Epithelial cell of esophagus (primary cell): Measurements from ENCODE around the gene RIN3.
"Not testable (repeated sequence)": the region's sequence is repeated elsewhere in the genome, so short reads cannot be mapped to it uniquely, and the experiment has no call there.

ENCODE experiments used
- DNase-seq: peaks from one replicate; pipeline ENCODE4 v3.0.0; 2010; ENCODE audit warnings: low read depth
- H3K4me3 ChIP-seq: 2 replicates; pipeline ENCODE4 v1.5.1; 2011; ENCODE audit warnings: mild to moderate bottlenecking, low read length, control low read depth
- CTCF ChIP-seq: IDR thresholded peaks from 2 replicates; pipeline ENCODE4 v1.5.1; 2011; ENCODE audit warnings: low read depth, mild to moderate bottlenecking, low read length, control low read depth, inconsistent platforms; ENCODE audit not compliant: insufficient read depth; ENCODE audit errors: missing control alignments

RIN3 gene

DNA sequence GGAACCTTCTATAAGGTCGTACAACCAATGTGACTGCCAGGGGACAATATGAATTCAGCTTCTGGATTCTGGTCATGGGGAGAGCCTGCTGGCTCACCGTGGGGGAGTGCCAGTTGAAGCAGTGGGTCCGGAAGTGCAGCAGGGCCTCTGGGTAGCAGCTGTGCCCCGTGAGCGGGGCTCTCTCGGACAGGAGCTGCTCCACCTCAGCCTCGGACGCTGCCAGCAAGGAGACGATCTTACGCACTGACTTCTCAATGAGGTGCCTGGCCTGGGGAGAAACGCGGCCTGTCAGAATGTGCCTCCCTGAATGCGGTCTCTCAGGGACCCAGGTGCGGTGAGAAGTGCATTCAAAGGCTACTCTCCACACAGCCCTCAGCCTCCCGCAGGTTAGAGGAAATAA is 192.8 kb downstream of the RIN3 start:
- TF ChIP-seq CTCF = no peak
- H3K4me3 ChIP-seq = no peak overlapping the region
- no peak for DNase-seq

GRCh38 chr14:92709340-92710000 is 195.9 kb downstream of the RIN3 start:
- no peak overlapping the region for H3K4me3 ChIP-seq
- DNase-seq = no peak
- no peak for TF ChIP-seq CTCF

GRCh38 chr14:92710001-92710341 is 196.4 kb downstream of the RIN3 start:
- no peak overlapping the region for H3K4me3 ChIP-seq
- no peak for DNase-seq
- TF ChIP-seq CTCF = no peak

GRCh38 chr14:92711976-92712653 is 198.5 kb downstream of the RIN3 start:
- no peak for DNase-seq
- H3K4me3 ChIP-seq = no peak overlapping the region
- TF ChIP-seq CTCF = no peak

GRCh38 chr14:92712654-92713051 is 199.1 kb downstream of the RIN3 start:
- H3K4me3 ChIP-seq = no peak overlapping the region
- TF ChIP-seq CTCF = no peak
- no peak for DNase-seq

DNA sequence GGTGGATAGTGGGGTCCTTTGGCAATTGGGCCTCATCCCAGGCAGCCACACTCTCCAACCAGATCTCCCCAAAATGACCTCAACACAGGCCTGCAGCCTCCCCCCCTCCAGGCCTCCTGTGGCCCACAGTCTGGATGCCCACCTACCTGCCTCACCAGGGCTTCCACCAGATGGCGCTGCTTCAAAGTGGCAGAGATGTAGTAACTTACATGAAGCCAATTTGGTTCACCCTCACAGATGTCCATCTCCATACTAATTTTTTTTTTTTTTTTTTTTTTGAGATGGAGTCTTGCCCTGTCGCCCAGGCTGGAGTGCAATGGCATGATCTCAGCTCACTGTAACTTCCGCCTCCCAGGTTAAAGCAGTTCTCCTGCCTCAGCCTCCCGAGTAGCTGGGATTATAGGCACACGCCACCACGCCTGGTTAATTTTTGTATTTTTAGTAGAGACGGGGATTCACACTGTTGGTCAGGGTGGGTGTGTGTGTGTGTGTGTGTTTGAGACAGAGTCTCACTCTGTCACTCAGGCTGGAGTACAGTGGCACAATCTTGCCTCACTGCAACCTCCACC is 201.2 kb downstream of the RIN3 start:
- not testable (repeated sequence) for H3K4me3 ChIP-seq
- TF ChIP-seq CTCF = peak; percentile 90
- DNase-seq = peak; percentile 73
